HuH-7.5 (cell line): ENCODE data around the gene FFAR3.

Experiments used
- DNase-seq: peaks from one replicate; pipeline ENCODE4 v3.0.0; 2011; ENCODE audit warnings: low spot score

FFAR3 gene

GRCh38 chr19:35357867-35358573 is at the start of gene FFAR3:
Gene FFAR3, plus strand, starts transcription at chr19:35358460. Its CDS starts 431 bp downstream, at chr19:35358891.
- no peak for DNase-seq

GRCh38 chr19:35308910-35309309 is 49.4 kb upstream of the FFAR3 start:
- DNase-seq, result no peak

- no peak for DNase-seq
Observed at GRCh38 chr19:35309481-35310279, 48.6 kb upstream of the FFAR3 start.

GRCh38 chr19:35310331-35310730 is 47.9 kb upstream of the FFAR3 start:
- DNase-seq, result no peak

GRCh38 chr19:35310811-35311465 is 47.3 kb upstream of the FFAR3 start:
- no peak for DNase-seq

GRCh38 chr19:35311901-35312665 is 46.2 kb upstream of the FFAR3 start:
- no peak for DNase-seq

- DNase-seq, result no peak
Observed at GRCh38 chr19:35313587-35313986, 44.7 kb upstream of the FFAR3 start.

- DNase-seq, result no peak
Observed at GRCh38 chr19:35314031-35314430, 44.2 kb upstream of the FFAR3 start.

GRCh38 chr19:35314858-35315470 is 43.3 kb upstream of the FFAR3 start:
- no peak for DNase-seq

- DNase-seq, result no peak
Observed at GRCh38 chr19:35315883-35316282, 42.4 kb upstream of the FFAR3 start.

- no peak for DNase-seq
Observed at GRCh38 chr19:35316560-35316959, 41.7 kb upstream of the FFAR3 start.

GRCh38 chr19:35317464-35318043 is 40.7 kb upstream of the FFAR3 start:
- DNase-seq, result no peak

- no peak for DNase-seq
Observed at GRCh38 chr19:35318679-35319448, 39.4 kb upstream of the FFAR3 start.

GRCh38 chr19:35320065-35320713 is 38.1 kb upstream of the FFAR3 start:
- DNase-seq, result no peak

- DNase-seq, result no peak
Observed at GRCh38 chr19:35321291-35321690, 37.0 kb upstream of the FFAR3 start.

- DNase-seq, result no peak
Observed at GRCh38 chr19:35322014-35322413, 36.2 kb upstream of the FFAR3 start.

- DNase-seq, result no peak
Observed at GRCh38 chr19:35327642-35328041, 30.6 kb upstream of the FFAR3 start.

GRCh38 chr19:35328851-35329285 is 29.4 kb upstream of the FFAR3 start, which contains the start of gene CD22:
Gene CD22, plus strand, starts transcription at chr19:35329187. Its CDS starts 2,854 bp downstream, at chr19:35332041.
- DNase-seq, result no peak

- DNase-seq, result no peak
Observed at GRCh38 chr19:35329323-35329722, 28.9 kb upstream of the FFAR3 start.

GRCh38 chr19:35330475-35330874 is 27.8 kb upstream of the FFAR3 start:
- no peak for DNase-seq
